GM19193 (cell line): ENCODE results near the gene STRA6.

Experiments
- POLR2A ChIP-seq: IDR thresholded peaks from 4 replicates; pipeline ENCODE4 v1.6.1; 2011; ENCODE audit not compliant: insufficient read depth, insufficient read length; ENCODE audit errors: extremely low read depth

STRA6 gene

GRCh38 chr15:74216949-74217348 is 14.4 kb upstream of the STRA6 start:
- no peak for TF ChIP-seq POLR2A

- no peak for TF ChIP-seq POLR2A
Observed at GRCh38 chr15:74215958-74216357, 13.4 kb upstream of the STRA6 start.

- no peak for TF ChIP-seq POLR2A
Observed at GRCh38 chr15:74214324-74215021, 11.9 kb upstream of the STRA6 start.

- TF ChIP-seq POLR2A = no peak
Observed at GRCh38 chr15:74213858-74214284, 11.3 kb upstream of the STRA6 start.

GRCh38 chr15:74212494-74212893 is 9.9 kb upstream of the STRA6 start:
- no peak for TF ChIP-seq POLR2A

- no peak for TF ChIP-seq POLR2A
Observed at GRCh38 chr15:74211656-74212055, 9.1 kb upstream of the STRA6 start.

- TF ChIP-seq POLR2A = no peak
Observed at GRCh38 chr15:74210729-74211128, 8.1 kb upstream of the STRA6 start.

- TF ChIP-seq POLR2A = no peak
Observed at GRCh38 chr15:74209997-74210671, 7.5 kb upstream of the STRA6 start.

- no peak for TF ChIP-seq POLR2A
Observed at GRCh38 chr15:74209560-74209958, 7.0 kb upstream of the STRA6 start.

GRCh38 chr15:74208901-74209559 is 6.4 kb upstream of the STRA6 start:
- TF ChIP-seq POLR2A = no peak

GRCh38 chr15:74208496-74208895 is 5.9 kb upstream of the STRA6 start:
- no peak for TF ChIP-seq POLR2A

GRCh38 chr15:74207652-74208440 is 5.3 kb upstream of the STRA6 start:
- no peak for TF ChIP-seq POLR2A

GRCh38 chr15:74206801-74207281 is 4.3 kb upstream of the STRA6 start:
- no peak for TF ChIP-seq POLR2A

- no peak for TF ChIP-seq POLR2A
Observed at GRCh38 chr15:74205582-74205947, 3.0 kb upstream of the STRA6 start.

- no peak for TF ChIP-seq POLR2A
Observed at GRCh38 chr15:74203914-74204431, 1.4 kb upstream of the STRA6 start.

- TF ChIP-seq POLR2A = no peak
Observed at GRCh38 chr15:74201710-74202420, 722 bp downstream of the STRA6 start.
